PC-9 (cell line): ENCODE measurements around the gene ALK. TPM values are rescaled to one million over a fixed set of nuclear protein-coding genes. Genes with fewer than 3 reads are reported as not detected.

Experiments used
- BruUV-seq: library from RNA; stranded (reverse); fragments of 400-500 nt; replicated peaks from 2 replicates; lab custom pipeline; 2021; lab: Mats Ljungman, UMichigan
- CTCF ChIA-PET: fragments of 300-600 bp; sonication (Branson Sonifier 250); formaldehyde crosslinking; loops from one replicate; lab custom pipeline; 2022; ENCODE audit warnings: antibody characterized with exemption; lab: Charles Lee
- POLR2A ChIA-PET: fragments of 300-600 bp; sonication (Branson Sonifier 250); formaldehyde crosslinking; loops from one replicate; lab custom pipeline; 2022; ENCODE audit warnings: antibody characterized with exemption; ENCODE audit not compliant: unreplicated experiment; lab: Charles Lee
- DNase-seq, 2 experiments: peaks; one replicate each; pipeline versions ENCODE4 v3.0.0 to v3.0.0-alpha.2; 2015 to 2022; ENCODE audit warnings: mixed read lengths in 1 of 2
- H2AFZ ChIP-seq: fragments of 200-600 bp; sonication (generic); 2 replicates; pipeline ENCODE4 v1.8.1; 2017; ENCODE audit warnings: antibody characterized with exemption
- H3F3A ChIP-seq: fragments of 200-600 bp; sonication (generic); 2 replicates; pipeline ENCODE4 v1.8.1; 2017; ENCODE audit warnings: antibody characterized with exemption, mild to moderate bottlenecking, low read depth; ENCODE audit not compliant: insufficient read depth
- H3K27ac ChIP-seq: fragments of 200-600 bp; sonication (generic); 2 replicates; pipeline ENCODE4 v1.6.1; 2016; ENCODE audit warnings: mixed run types
- H3K27me3 ChIP-seq: fragments of 200-600 bp; sonication (generic); 2 replicates; pipeline ENCODE4 v1.6.1; 2016; ENCODE audit warnings: low read depth, mixed run types; ENCODE audit not compliant: insufficient read depth
- H3K36me3 ChIP-seq: fragments of 200-600 bp; sonication (generic); 2 replicates; pipeline ENCODE4 v1.6.1; 2016; ENCODE audit warnings: low read depth, mixed run types
- H3K4me1 ChIP-seq: fragments of 200-600 bp; sonication (generic); replicated peaks from 2 replicates; pipeline ENCODE4 v1.6.1; 2016; ENCODE audit warnings: mixed run types; ENCODE audit not compliant: insufficient read depth
- H3K4me2 ChIP-seq: fragments of 200-600 bp; sonication (generic); 2 replicates; pipeline ENCODE4 v1.6.1; 2017; ENCODE audit warnings: mixed run types
- H3K4me3 ChIP-seq: fragments of 200-600 bp; sonication (generic); 2 replicates; pipeline ENCODE4 v1.6.1; 2016; ENCODE audit warnings: mixed run types
- H3K79me2 ChIP-seq: fragments of 200-600 bp; sonication (generic); 2 replicates; pipeline ENCODE4 v1.6.1; 2017; ENCODE audit warnings: low read depth, mixed run types
- H3K9me2 ChIP-seq: fragments of 200-600 bp; sonication (generic); 2 replicates; pipeline ENCODE4 v1.8.1; 2017; ENCODE audit warnings: mild to moderate bottlenecking; ENCODE audit not compliant: insufficient read depth
- H3K9me3 ChIP-seq: fragments of 200-600 bp; sonication (generic); 2 replicates; pipeline ENCODE4 v1.8.1; 2016; ENCODE audit warnings: low read depth; ENCODE audit not compliant: insufficient read depth
- H4K20me1 ChIP-seq: fragments of 200-600 bp; sonication (generic); 2 replicates; pipeline ENCODE4 v1.8.1; 2017; ENCODE audit not compliant: insufficient read depth
- EZH2 ChIP-seq: fragments of 200-600 bp; sonication (generic); IDR thresholded peaks from 2 replicates; pipeline ENCODE4 v1.8.0; 2017; ENCODE audit warnings: antibody characterized with exemption, low read depth
- intact Hi-C: fragments of 100-400 bp; cut with micrococcal nuclease; formaldehyde crosslinking; loops from one replicate; pipeline ENCODE4 v1.10.0; 2022; ENCODE audit not compliant: unreplicated experiment
- total RNA-seq: library from RNA; stranded (reverse); gene quantifications from 2 replicates; pipeline ENCODE4 v1.2.3, GENCODE V29; 2021
- TF ChIP-seq, protein P1 (sequence below): fragments of 200-600 bp; sonication (generic); conservative IDR thresholded peaks from 2 replicates; pipeline ENCODE4 v1.6.1; 2017; ENCODE audit warnings: mixed run types, antibody characterized with exemption, mild to moderate bottlenecking, moderate library complexity

The ALK gene
- total RNA-seq, 1 experiment from 2014 or later, result not detected

DNA sequence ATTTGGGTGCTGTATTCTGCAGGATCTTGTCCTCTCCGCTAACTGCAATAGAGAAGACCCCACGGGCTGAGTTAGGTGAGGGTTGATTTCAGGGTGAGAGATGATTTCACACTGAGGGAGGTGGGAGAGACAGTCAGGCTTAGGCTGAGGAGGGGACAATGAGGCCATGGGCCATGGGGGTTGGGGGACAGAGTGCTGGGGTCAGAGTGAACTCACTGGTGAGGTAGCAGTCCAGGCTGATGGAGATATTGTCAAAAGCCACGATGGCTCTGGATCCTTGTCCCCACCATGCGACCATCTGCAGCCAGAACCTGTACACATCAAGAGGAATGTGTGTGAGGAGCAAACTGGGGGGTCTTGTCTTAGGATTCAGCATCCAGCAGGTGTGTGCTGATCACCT is 646.2 kb downstream of the ALK start:
- Histone ChIP-seq H3K9me3 (no peaks in the 10 kb centered on the region), H3K36me3 (no peaks in the 10 kb centered on the region), H4K20me1 (no peaks in the 10 kb centered on the region), H3K4me2 (no peak overlapping the region), H3K27ac (no peak overlapping the region), H3K4me3 (no peak overlapping the region), H2AFZ (no peak overlapping the region), H3F3A (no peaks in the 10 kb centered on the region), H3K9me2 (no peaks in the 10 kb centered on the region), H3K4me1 (no peaks in the 10 kb centered on the region), H3K27me3 (peaks cover 99% of the 10 kb centered on the region), H3K79me2 (no peaks in the 10 kb centered on the region)
- no TSS peak for BruUV-seq
- no peak for DNase-seq
- TF ChIP-seq, protein P1, sequence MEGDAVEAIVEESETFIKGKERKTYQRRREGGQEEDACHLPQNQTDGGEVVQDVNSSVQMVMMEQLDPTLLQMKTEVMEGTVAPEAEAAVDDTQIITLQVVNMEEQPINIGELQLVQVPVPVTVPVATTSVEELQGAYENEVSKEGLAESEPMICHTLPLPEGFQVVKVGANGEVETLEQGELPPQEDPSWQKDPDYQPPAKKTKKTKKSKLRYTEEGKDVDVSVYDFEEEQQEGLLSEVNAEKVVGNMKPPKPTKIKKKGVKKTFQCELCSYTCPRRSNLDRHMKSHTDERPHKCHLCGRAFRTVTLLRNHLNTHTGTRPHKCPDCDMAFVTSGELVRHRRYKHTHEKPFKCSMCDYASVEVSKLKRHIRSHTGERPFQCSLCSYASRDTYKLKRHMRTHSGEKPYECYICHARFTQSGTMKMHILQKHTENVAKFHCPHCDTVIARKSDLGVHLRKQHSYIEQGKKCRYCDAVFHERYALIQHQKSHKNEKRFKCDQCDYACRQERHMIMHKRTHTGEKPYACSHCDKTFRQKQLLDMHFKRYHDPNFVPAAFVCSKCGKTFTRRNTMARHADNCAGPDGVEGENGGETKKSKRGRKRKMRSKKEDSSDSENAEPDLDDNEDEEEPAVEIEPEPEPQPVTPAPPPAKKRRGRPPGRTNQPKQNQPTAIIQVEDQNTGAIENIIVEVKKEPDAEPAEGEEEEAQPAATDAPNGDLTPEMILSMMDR, result no peak
- TF ChIP-seq EZH2, result no peak
- intact Hi-C loops, result no loop called here
- ChIA-PET POLR2A (no interaction called here), CTCF (no interaction called here)

DNA sequence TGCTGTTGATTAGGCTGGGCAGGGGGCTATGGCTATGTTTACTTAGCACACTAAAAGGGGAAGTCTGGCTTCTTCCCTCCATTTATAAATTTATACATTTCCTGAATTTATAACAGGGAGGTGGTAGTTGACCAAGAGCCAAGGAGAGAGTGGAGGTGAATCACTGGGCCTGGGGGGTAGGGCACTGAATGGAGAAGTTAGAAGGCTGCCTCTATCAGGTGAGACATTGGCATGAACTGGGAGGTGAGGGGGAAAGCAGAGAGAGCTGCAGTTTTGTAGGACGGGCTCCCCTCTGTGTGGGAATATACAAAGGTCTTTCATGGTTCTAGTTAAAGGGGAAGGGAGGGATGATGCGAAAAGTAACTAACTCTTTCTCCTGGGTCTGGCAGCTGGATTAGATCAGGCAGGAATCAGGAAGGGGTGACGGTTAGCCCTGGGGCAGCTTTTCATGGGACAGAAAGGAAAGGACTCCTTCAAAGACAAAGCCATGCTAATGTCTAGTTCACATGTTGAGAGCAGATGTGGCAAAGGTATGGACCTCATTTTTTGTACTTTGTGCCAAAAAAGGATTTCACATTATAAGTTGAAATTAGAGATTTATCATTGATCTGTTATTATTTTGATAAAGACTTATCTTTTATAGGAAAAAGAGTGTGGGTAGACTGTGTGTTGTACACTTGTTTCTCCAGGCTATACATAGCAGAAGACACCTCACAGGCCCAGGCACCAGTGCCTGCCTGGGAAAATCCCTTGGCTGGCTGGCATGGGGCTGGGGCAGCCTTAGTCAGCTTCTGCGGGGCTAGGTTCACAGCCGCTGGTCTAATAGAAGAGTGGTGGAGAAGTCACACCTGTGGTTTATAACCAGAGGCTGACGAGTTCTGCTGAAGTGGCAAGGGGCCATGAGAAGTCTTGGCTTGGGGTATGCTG is 647.4 kb downstream of the ALK start:
- no peak for DNase-seq
- no peak for TF ChIP-seq EZH2
- TF ChIP-seq, protein P1, result no peak
- Histone ChIP-seq H3K36me3 (no peaks in the 10 kb centered on the region), H3K27me3 (peaks cover 100% of the 10 kb centered on the region), H3K4me3 (no peak overlapping the region), H3K4me1 (no peaks in the 10 kb centered on the region), H3K4me2 (no peak overlapping the region), H3K9me3 (no peaks in the 10 kb centered on the region), H3F3A (no peaks in the 10 kb centered on the region), H3K79me2 (no peaks in the 10 kb centered on the region), H2AFZ (no peak overlapping the region), H3K27ac (no peak overlapping the region), H3K9me2 (no peaks in the 10 kb centered on the region), H4K20me1 (no peaks in the 10 kb centered on the region)
- POLR2A ChIA-PET, result no interaction called here
- intact Hi-C loops, result no loop called here
- BruUV-seq, result no TSS peak
- CTCF ChIA-PET, result no interaction called here

DNA sequence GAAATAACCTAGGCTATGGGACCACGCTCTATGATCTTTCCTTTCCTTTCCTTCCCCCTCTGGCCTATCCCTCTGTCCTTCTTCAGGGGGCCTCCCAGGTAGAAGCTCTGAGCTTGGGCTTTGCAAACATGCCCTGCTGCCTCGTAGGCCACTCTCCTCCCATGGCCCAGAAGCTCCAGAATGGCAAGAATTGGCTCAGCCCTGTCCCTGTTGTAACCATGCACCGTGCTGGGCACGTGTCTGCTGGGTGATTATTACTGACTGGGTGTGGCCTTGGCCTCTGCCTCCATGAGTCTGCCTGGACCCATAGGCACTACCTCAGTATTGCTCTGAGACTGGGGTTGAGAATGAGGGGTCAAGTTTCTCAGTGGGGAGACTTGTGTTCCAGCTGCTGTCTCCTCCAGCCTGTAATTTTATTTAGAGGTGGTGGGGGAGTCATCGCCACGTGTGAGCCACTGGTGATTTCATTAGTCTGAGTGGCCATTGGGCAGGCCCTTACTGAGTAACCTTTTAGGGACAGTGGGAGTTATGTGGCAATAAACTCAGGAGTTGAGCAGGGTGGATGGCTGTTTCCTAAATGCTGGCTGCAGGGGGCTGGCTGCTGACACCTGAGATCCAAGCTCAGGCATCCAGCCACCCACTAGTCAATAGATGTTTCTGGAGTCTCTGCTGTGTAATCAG is 648.2 kb downstream of the ALK start:
- no peaks in the 10 kb centered on the region for H3K9me2 ChIP-seq
- no peak overlapping the region for H2AFZ ChIP-seq
- H4K20me1 ChIP-seq, result no peaks in the 10 kb centered on the region
- H3K9me3 ChIP-seq, result no peaks in the 10 kb centered on the region
- intact Hi-C loops, result no loop called here
- POLR2A ChIA-PET, result no interaction called here
- H3K4me1 ChIP-seq, result no peaks in the 10 kb centered on the region
- no peak overlapping the region for H3K4me3 ChIP-seq
- H3K27ac ChIP-seq, result no peak overlapping the region
- H3F3A ChIP-seq, result no peaks in the 10 kb centered on the region
- CTCF ChIA-PET, result no interaction called here
- H3K79me2 ChIP-seq, result no peaks in the 10 kb centered on the region
- BruUV-seq, result no TSS peak
- H3K4me2 ChIP-seq, result no peak overlapping the region
- no peaks in the 10 kb centered on the region for H3K36me3 ChIP-seq
- no peak for DNase-seq
- H3K27me3 ChIP-seq, result peaks cover 99% of the 10 kb centered on the region
- TF ChIP-seq, protein P1, result no peak
- TF ChIP-seq EZH2, result no peak
